Endodermal cell (in vitro differentiated cells): ENCODE measurements around the gene ASB12. TPM values are rescaled to one million over a fixed set of nuclear protein-coding genes. Genes with fewer than 3 reads are reported as not detected.
A peak's percentile ranks its signal among the peaks of the same experiment; 100 is the strongest.

Experiments
- DNase-seq: peaks from one replicate; pipeline ENCODE4 v3.0.0-alpha.2; 2017
- H3K27ac ChIP-seq: 2 replicates; pipeline ENCODE4 v1.5.1; 2013; ENCODE audit warnings: mild to moderate bottlenecking, low read depth, low read length, moderate library complexity
- H3K27me3 ChIP-seq: 2 replicates; pipeline ENCODE4 v1.6.1; 2013; ENCODE audit warnings: mild to moderate bottlenecking, low read length, moderate library complexity; ENCODE audit not compliant: insufficient read depth, control insufficient read depth, poor library complexity, severe bottlenecking
- H3K36me3 ChIP-seq: 2 replicates; pipeline ENCODE4 v1.7.0; 2013; ENCODE audit warnings: mild to moderate bottlenecking, low read length, moderate library complexity; ENCODE audit not compliant: control insufficient read depth, insufficient read depth
- H3K4me1 ChIP-seq: one replicate; pipeline ENCODE4 v1.7.0; 2013; ENCODE audit warnings: low read length; ENCODE audit not compliant: control insufficient read depth, insufficient read depth
- H3K4me3 ChIP-seq: 2 replicates; pipeline ENCODE4 v1.5.1; 2013; ENCODE audit warnings: mild to moderate bottlenecking, low read length, moderate library complexity
- H3K9ac ChIP-seq: 2 replicates; pipeline ENCODE4 v1.6.1; 2013; ENCODE audit warnings: mild to moderate bottlenecking, low read length, moderate library complexity; ENCODE audit not compliant: poor library complexity, severe bottlenecking; ENCODE audit errors: extremely low read depth
- H3K9me3 ChIP-seq: 2 replicates; pipeline ENCODE4 v1.6.1; 2013; ENCODE audit warnings: mild to moderate bottlenecking, low read length, moderate library complexity; ENCODE audit not compliant: control insufficient read depth
- H3K27ac Mint-ChIP-seq: 2 replicates; pipeline ENCODE4 v1.8.0; 2020; ENCODE audit warnings: mixed read lengths
- H3K27me3 Mint-ChIP-seq: 2 replicates; pipeline ENCODE4 v1.8.0; 2021; ENCODE audit warnings: mild to moderate bottlenecking, mixed read lengths; ENCODE audit not compliant: insufficient read depth
- H3K36me3 Mint-ChIP-seq: 2 replicates; pipeline ENCODE4 v1.8.0; 2020; ENCODE audit warnings: low read depth, mixed read lengths
- H3K4me1 Mint-ChIP-seq: 2 replicates; pipeline ENCODE4 v1.8.0; 2020; ENCODE audit warnings: mixed read lengths
- H3K4me3 Mint-ChIP-seq: 2 replicates; pipeline ENCODE4 v1.8.0; 2020; ENCODE audit warnings: mild to moderate bottlenecking, moderate library complexity, mixed read lengths
- H3K9me3 Mint-ChIP-seq: 2 replicates; pipeline ENCODE4 v1.8.0; 2020; ENCODE audit warnings: mild to moderate bottlenecking, mixed read lengths
- CTCF ChIP-seq: fragments of 200-600 bp; sonication (generic); conservative IDR thresholded peaks from 2 replicates; pipeline ENCODE4 v1.5.0; 2021; ENCODE audit warnings: antibody characterized with exemption, mild to moderate bottlenecking
- WGBS, 2 experiments: methylation state at CpG; one replicate each; pipeline versions ENCODE4 v1.1.5 to v1.1.7; 2013; ENCODE audit warnings: missing lambda C conversion rate in 2 of 2, mixed read lengths in 1 of 2; ENCODE audit not compliant: insufficient coverage in 1 of 2, insufficient read length in 1 of 2; 5-methylcytosine and 5-hydroxymethylcytosine counted together
- total RNA-seq, 2 donors: library from RNA; stranded (reverse); fragmentation: NEBNext Ultra II Directional in 1 of 2; extraction: Animal tissue kit (Norgen Biotek cat#: 25700) in 1 of 2; gene quantifications; 2 replicates in 1 of 2; 3 replicates in 1 of 2; pipeline ENCODE4 v1.2.1, GENCODE V29; 2021

ASB12 gene
- total RNA-seq, 2 donors from 2014 or later = 0.48 to 0.53 TPM

- DNase-seq = no peak
Observed at GRCh38 chrX:64192040-64192439, 38.4 kb downstream of the ASB12 start.

GRCh38 chrX:64191281-64192010, 39.0 kb downstream of the ASB12 start:
- Mint-ChIP-seq H3K9me3 (peaks cover 59% of the 10 kb centered on the region), H3K4me3 (no peak overlapping the region), H3K27ac (no peak overlapping the region), H3K36me3 (peaks cover 23% of the 10 kb centered on the region), H3K4me1 (peaks cover 3% of the 10 kb centered on the region), H3K27me3 (no peaks in the 10 kb centered on the region)
- H3K4me1 ChIP-seq = no peaks in the 10 kb centered on the region
- TF ChIP-seq CTCF = no peak
- H3K27me3 ChIP-seq = no peaks in the 10 kb centered on the region
- H3K27ac ChIP-seq = no peak overlapping the region
- H3K9ac ChIP-seq = no peak overlapping the region
- H3K4me3 ChIP-seq = no peak overlapping the region
- WGBS, 2 experiments = 94% methylated on average over 18 of the region's 19 CpGs; no CpG with 5 or more reads in 1 of the 2 experiments
- no peaks in the 10 kb centered on the region for H3K9me3 ChIP-seq
- H3K36me3 ChIP-seq = no peaks in the 10 kb centered on the region
- peak; percentile 9 for DNase-seq

More at GRCh38 chrX:64192040-64192439, 38.4 kb downstream of the ASB12 start:
- Histone ChIP-seq H3K9me3 (no peaks in the 10 kb centered on the region), H3K4me1 (no peaks in the 10 kb centered on the region), H3K4me3 (no peak overlapping the region), H3K27ac (no peak overlapping the region), H3K27me3 (no peaks in the 10 kb centered on the region), H3K36me3 (no peaks in the 10 kb centered on the region), H3K9ac (no peak overlapping the region)
- H3K4me3 Mint-ChIP-seq = no peak overlapping the region
- H3K27me3 Mint-ChIP-seq = no peaks in the 10 kb centered on the region
- peaks cover 3% of the 10 kb centered on the region for H3K4me1 Mint-ChIP-seq
- H3K27ac Mint-ChIP-seq = no peak overlapping the region
- peaks cover 58% of the 10 kb centered on the region for H3K9me3 Mint-ChIP-seq
- no peak for TF ChIP-seq CTCF
- 83 to 95% methylated on average over 1 to 3 of the region's 3 CpGs for WGBS, 2 experiments
- H3K36me3 Mint-ChIP-seq = peaks cover 23% of the 10 kb centered on the region

- Histone ChIP-seq H3K4me1 (no peaks in the 10 kb centered on the region), H3K9me3 (no peaks in the 10 kb centered on the region)
- no peak overlapping the region for H3K27ac Mint-ChIP-seq
Observed at GRCh38 chrX:64190136-64190740, 40.2 kb downstream of the ASB12 start.

More at GRCh38 chrX:64190136-64190740, 40.2 kb downstream of the ASB12 start:
- peaks cover 23% of the 10 kb centered on the region for H3K36me3 Mint-ChIP-seq
- H3K4me1 Mint-ChIP-seq = peaks cover 3% of the 10 kb centered on the region
- no peaks in the 10 kb centered on the region for H3K36me3 ChIP-seq
- H3K27me3 ChIP-seq = no peaks in the 10 kb centered on the region
- H3K9ac ChIP-seq = no peak overlapping the region
- H3K27me3 Mint-ChIP-seq = no peaks in the 10 kb centered on the region
- no peak overlapping the region for H3K4me3 Mint-ChIP-seq
- no peak overlapping the region for H3K4me3 ChIP-seq
- DNase-seq = no peak
- H3K9me3 Mint-ChIP-seq = peaks cover 51% of the 10 kb centered on the region
- no peak for TF ChIP-seq CTCF
- WGBS, 2 experiments = 95% methylated on average over 9 of the region's 10 CpGs; no CpG with 5 or more reads in 1 of the 2 experiments
- no peak overlapping the region for H3K27ac ChIP-seq
